Neural cell (in vitro differentiated cells): Measurements from ENCODE around the gene LRRC1.
"Not testable (repeated sequence)": the region's sequence is repeated elsewhere in the genome, so short reads cannot be mapped to it uniquely, and the experiment has no call there.

Experiments
- CTCF ChIP-seq: fragments of 450-650 bp; IDR thresholded peaks from 2 replicates; pipeline ENCODE4 v1.5.1; 2014; ENCODE audit warnings: antibody characterized with exemption, mild to moderate bottlenecking, moderate library complexity; ENCODE audit not compliant: poor library complexity, severe bottlenecking
- EP300 ChIP-seq: fragments of 450-650 bp; conservative IDR thresholded peaks from 2 replicates; pipeline ENCODE4 v1.6.1; 2014; ENCODE audit warnings: antibody characterized with exemption, mild to moderate bottlenecking, moderate library complexity; ENCODE audit not compliant: poor library complexity, severe bottlenecking
- EZH2 ChIP-seq: fragments of 200-600, 300-800 bp; shearing (Covaris generic), sonication (generic); IDR thresholded peaks from 2 replicates; pipeline ENCODE4 v1.6.1; 2014; ENCODE audit warnings: antibody characterized with exemption, low read length, borderline replicate concordance, mild to moderate bottlenecking; ENCODE audit not compliant: insufficient read depth, poor library complexity, severe bottlenecking
- MXI1 ChIP-seq: fragments of 450-650 bp; conservative IDR thresholded peaks from 2 replicates; pipeline ENCODE4 v1.6.1; 2014; ENCODE audit warnings: antibody characterized with exemption, mild to moderate bottlenecking; ENCODE audit not compliant: poor library complexity, severe bottlenecking
- POLR2AphosphoS5 ChIP-seq: IDR thresholded peaks from 2 replicates; pipeline ENCODE4 v1.6.1; 2012
- RAD21 ChIP-seq: fragments of 450-650 bp; conservative IDR thresholded peaks from 2 replicates; pipeline ENCODE4 v1.6.1; 2014; ENCODE audit warnings: antibody characterized with exemption, mild to moderate bottlenecking, moderate library complexity
- REST ChIP-seq: IDR thresholded peaks from 2 replicates; pipeline ENCODE4 v1.6.1; 2012; ENCODE audit warnings: borderline replicate concordance
- TAF1 ChIP-seq: IDR thresholded peaks from 2 replicates; pipeline ENCODE4 v1.6.1; 2012; ENCODE audit warnings: low read depth

GRCh38 chr6:53776152-53776551 is 18.7 kb upstream of the LRRC1 start:
- TF ChIP-seq CTCF, REST, POLR2AphosphoS5, EZH2, TAF1, MXI1, EP300, RAD21: not testable (repeated sequence)
